GM12878 (cell line): ENCODE results near the gene DAGLA. TPM values are rescaled to one million over a fixed set of nuclear protein-coding genes. Genes with fewer than 3 reads are reported as not detected.

ENCODE experiments used
- ATAC-seq: fragments of 200-7000 bp; cut with Tn5 transposase; 3 replicates; pipeline ENCODE4 v1.9.1; 2020; ENCODE audit warnings: mild to moderate bottlenecking, moderate library complexity
- BruUV-seq: library from RNA; stranded (reverse); fragments of 400-500 nt; replicated peaks from 2 replicates; lab custom pipeline; 2021; lab: Mats Ljungman, UMichigan
- CTCF ChIA-PET: fragments of 300-600 bp; sonication (Branson Sonifier 250); formaldehyde crosslinking; extraction: SDS; loops from one replicate; lab custom pipeline; 2021; ENCODE audit warnings: inconsistent platforms; lab: Yijun Ruan, JAX
- POLR2A ChIA-PET: fragments of 350-600 bp; formaldehyde crosslinking; extraction: SDS; loops from one replicate; lab custom pipeline; 2021; ENCODE audit warnings: inconsistent platforms; lab: Charles Lee
- RAD21 ChIA-PET: fragments of 300-600 bp; sonication (Branson Sonifier 250); formaldehyde crosslinking; loops from one replicate; lab custom pipeline; 2023; ENCODE audit warnings: antibody characterized with exemption; ENCODE audit not compliant: unreplicated experiment; lab: Charles Lee
- SMC1A ChIA-PET: fragments of 300-600 bp; sonication (Branson Sonifier 250); formaldehyde crosslinking; loops from one replicate; lab custom pipeline; 2023; ENCODE audit not compliant: unreplicated experiment, uncharacterized antibody; lab: Charles Lee
- DNase-seq: peaks from one replicate; pipeline ENCODE4 v3.0.0-alpha.2; 2011; ENCODE audit warnings: low read depth, low spot score
- FAIRE-seq: peaks from 3 replicates; lab custom pipeline; 2011; peaks lifted over from hg19 to GRCh38; lab: Jason Lieb, UNC
- H2AFZ ChIP-seq: 2 replicates; pipeline ENCODE4 v1.6.0; 2011; ENCODE audit warnings: low read depth, low read length, control low read depth; ENCODE audit not compliant: control insufficient read depth
- H3K27ac ChIP-seq: 2 replicates; pipeline ENCODE4 v1.5.1; 2011; ENCODE audit warnings: control low read depth; ENCODE audit not compliant: control insufficient read depth, insufficient read depth
- H3K27me3 ChIP-seq, 2 experiments: replicated peaks in 1 of 2; 2 replicates each; pipeline versions ENCODE4 v1.6.0 to v1.6.1; 2011; ENCODE audit warnings: low read length in 1 of 2; ENCODE audit not compliant: control insufficient read depth in 2 of 2, insufficient read depth in 2 of 2
- H3K36me3 ChIP-seq, 2 experiments: 2 replicates each; pipeline ENCODE4 v1.5.1; 2011; ENCODE audit warnings: low read length in 1 of 2; ENCODE audit not compliant: control insufficient read depth in 2 of 2, insufficient read depth in 2 of 2
- H3K4me1 ChIP-seq: 2 replicates; pipeline ENCODE4 v1.6.1; 2011; ENCODE audit warnings: mild to moderate bottlenecking, low read length, moderate library complexity, mixed read lengths; ENCODE audit not compliant: control insufficient read depth, insufficient read depth
- H3K4me2 ChIP-seq: 2 replicates; pipeline ENCODE4 v1.6.0; 2011; ENCODE audit warnings: control low read depth; ENCODE audit not compliant: control insufficient read depth, insufficient read depth
- H3K4me3 ChIP-seq: fragments of 200-600 bp; sonication (generic); 2 replicates; pipeline ENCODE4 v1.5.1; 2016
- H3K79me2 ChIP-seq: 2 replicates; pipeline ENCODE4 v1.6.0; 2011; ENCODE audit warnings: low read length; ENCODE audit not compliant: control insufficient read depth, insufficient read depth
- H3K9ac ChIP-seq: 2 replicates; pipeline ENCODE4 v1.8.0; 2011; ENCODE audit warnings: low read length, control low read depth, mixed read lengths; ENCODE audit not compliant: control insufficient read depth, insufficient read depth
- H3K9me3 ChIP-seq: replicated peaks from 3 replicates; pipeline ENCODE4 v1.5.1; 2011; ENCODE audit warnings: mild to moderate bottlenecking, low read length; ENCODE audit not compliant: control insufficient read depth, insufficient read depth
- H4K20me1 ChIP-seq: 2 replicates; pipeline ENCODE4 v1.6.0; 2011; ENCODE audit not compliant: control insufficient read depth, insufficient read depth
- ATF7 ChIP-seq: fragments of 450-650 bp; IDR thresholded peaks from 2 replicates; pipeline ENCODE4 v1.6.1; 2016; ENCODE audit warnings: low read depth, mild to moderate bottlenecking
- BCL11A ChIP-seq: IDR thresholded peaks from 2 replicates; pipeline ENCODE4 v1.6.1; 2011; ENCODE audit warnings: low read depth, low read length
- BCLAF1 ChIP-seq: fragments of 450-650 bp; IDR thresholded peaks from 2 replicates; pipeline ENCODE4 v1.6.1; 2017; ENCODE audit warnings: antibody characterized with exemption, mild to moderate bottlenecking, moderate library complexity
- CBFB ChIP-seq: IDR thresholded peaks from 2 replicates; pipeline ENCODE4 v1.6.1; 2016; ENCODE audit warnings: antibody characterized with exemption, low read depth
- CUX1 ChIP-seq: IDR thresholded peaks from 2 replicates; pipeline ENCODE4 v1.6.1; 2012; ENCODE audit warnings: improper control_type of control experiment, low read depth, low read length; ENCODE audit not compliant: insufficient replicate concordance
- MYB ChIP-seq: fragments of 150-350 bp; IDR thresholded peaks from 2 replicates; pipeline ENCODE4 v1.6.1; 2014; ENCODE audit warnings: mild to moderate bottlenecking, low read depth, low read length, borderline replicate concordance
- NKRF ChIP-seq: fragments of 450-650 bp; conservative IDR thresholded peaks from 2 replicates; pipeline ENCODE4 v1.6.1; 2017; ENCODE audit warnings: mild to moderate bottlenecking, moderate library complexity
- NR2F1 ChIP-seq: fragments of 450-650 bp; conservative IDR thresholded peaks from 2 replicates; pipeline ENCODE4 v1.6.1; 2017; ENCODE audit warnings: mild to moderate bottlenecking
- RFX5 ChIP-seq: IDR thresholded peaks from 2 replicates; pipeline ENCODE4 v1.6.1; 2011; ENCODE audit warnings: low read depth, low read length, improper control_type of control experiment
- WGBS: methylation state at CpG from one replicate; pipeline ENCODE4 v1.1.6; 2016; ENCODE audit warnings: low lambda C conversion rate; ENCODE audit not compliant: insufficient replicate concordance, insufficient coverage; ENCODE audit errors: missing lambda C conversion rate; 5-methylcytosine and 5-hydroxymethylcytosine counted together
- in situ Hi-C: fragments of 300-500 bp; cut with MboI; formaldehyde crosslinking; loops from 9 replicates; pipeline ENCODE4 v1.14.3; 2018; ENCODE audit warnings: mixed read lengths
- intact Hi-C: fragments of 100-400 bp; cut with micrococcal nuclease; formaldehyde crosslinking; loops from one replicate; pipeline ENCODE4 v1.14.2; 2022; ENCODE audit not compliant: unreplicated experiment
- polyA plus RNA-seq, 11 experiments: library from polyadenylated mRNA; depleted of rRNA in 4 of 11; unstranded in 6 of 11; stranded (reverse) in 5 of 11; fragments of >200 nt; fragmentation: Nextera tagmentation in 4 of 11; fragmentation: Illumina TruSeq in 1 of 11; extraction: Ambion mirVana in 4 of 11; extraction: Trizol in 1 of 11; gene quantifications; 1 replicate in 1 of 11; 2 replicates in 10 of 11; pipeline versions ENCODE4 v1.2.1 to v1.2.3, GENCODE V29; 2011 to 2016; ENCODE audit warnings: inconsistent platforms in 2 of 11, missing spikeins in 2 of 11, low read depth in 1 of 11
- total RNA-seq, 4 experiments: library from RNA; depleted of rRNA in 3 of 4; stranded (reverse); fragments of >200 nt in 3 of 4; fragmentation: Illumina TruSeq in 1 of 4; extraction: Trizol in 1 of 4; gene quantifications; 2 replicates each; pipeline versions ENCODE4 v1.2.1 to v1.2.3, GENCODE V29; 2013 to 2021
- TF ChIP-seq, protein P1 (sequence below): fragments of 450-650 bp; IDR thresholded peaks from 2 replicates; pipeline ENCODE4 v1.6.1; 2018; ENCODE audit warnings: borderline replicate concordance, mild to moderate bottlenecking; ENCODE audit not compliant: partially characterized antibody

DAGLA gene
- total and polyA plus RNA-seq, 10 of the 15 experiments (the other 5 are each of a cell fraction or from before 2014, with no cell fraction given) = 0.05 TPM; not detected in 9

DNA sequence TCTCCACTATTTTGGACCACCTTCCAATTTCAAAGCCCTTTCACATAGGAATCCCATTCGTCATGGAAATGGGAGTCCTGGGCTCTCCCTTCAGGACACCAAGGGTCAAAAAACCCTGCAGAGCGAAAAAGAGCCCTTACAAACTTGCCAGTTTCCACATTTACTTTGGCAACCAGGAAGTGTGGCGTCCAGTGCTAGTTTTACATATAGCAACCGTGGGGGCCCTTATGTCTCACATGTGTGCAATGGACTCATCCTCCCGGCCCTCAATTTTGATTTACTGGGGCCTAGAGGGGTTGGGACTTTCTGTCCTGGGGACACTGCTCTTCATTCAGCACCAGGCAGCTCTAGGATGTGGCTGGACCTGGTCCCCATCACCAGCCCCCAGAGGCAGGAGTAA, 33.7 kb downstream of the DAGLA start (continued):
- TF ChIP-seq CUX1 = no peak
- TF ChIP-seq, protein P1, sequence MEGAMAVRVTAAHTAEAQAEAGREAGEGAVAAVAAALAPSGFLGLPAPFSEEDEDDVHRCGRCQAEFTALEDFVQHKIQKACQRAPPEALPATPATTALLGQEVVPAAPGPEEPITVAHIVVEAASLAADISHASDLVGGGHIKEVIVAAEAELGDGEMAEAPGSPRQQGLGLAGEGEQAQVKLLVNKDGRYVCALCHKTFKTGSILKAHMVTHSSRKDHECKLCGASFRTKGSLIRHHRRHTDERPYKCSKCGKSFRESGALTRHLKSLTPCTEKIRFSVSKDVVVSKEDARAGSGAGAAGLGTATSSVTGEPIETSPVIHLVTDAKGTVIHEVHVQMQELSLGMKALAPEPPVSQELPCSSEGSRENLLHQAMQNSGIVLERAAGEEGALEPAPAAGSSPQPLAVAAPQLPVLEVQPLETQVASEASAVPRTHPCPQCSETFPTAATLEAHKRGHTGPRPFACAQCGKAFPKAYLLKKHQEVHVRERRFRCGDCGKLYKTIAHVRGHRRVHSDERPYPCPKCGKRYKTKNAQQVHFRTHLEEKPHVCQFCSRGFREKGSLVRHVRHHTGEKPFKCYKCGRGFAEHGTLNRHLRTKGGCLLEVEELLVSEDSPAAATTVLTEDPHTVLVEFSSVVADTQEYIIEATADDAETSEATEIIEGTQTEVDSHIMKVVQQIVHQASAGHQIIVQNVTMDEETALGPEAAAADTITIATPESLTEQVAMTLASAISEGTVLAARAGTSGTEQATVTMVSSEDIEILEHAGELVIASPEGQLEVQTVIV = no peak
- no peak for TF ChIP-seq NR2F1

DNA sequence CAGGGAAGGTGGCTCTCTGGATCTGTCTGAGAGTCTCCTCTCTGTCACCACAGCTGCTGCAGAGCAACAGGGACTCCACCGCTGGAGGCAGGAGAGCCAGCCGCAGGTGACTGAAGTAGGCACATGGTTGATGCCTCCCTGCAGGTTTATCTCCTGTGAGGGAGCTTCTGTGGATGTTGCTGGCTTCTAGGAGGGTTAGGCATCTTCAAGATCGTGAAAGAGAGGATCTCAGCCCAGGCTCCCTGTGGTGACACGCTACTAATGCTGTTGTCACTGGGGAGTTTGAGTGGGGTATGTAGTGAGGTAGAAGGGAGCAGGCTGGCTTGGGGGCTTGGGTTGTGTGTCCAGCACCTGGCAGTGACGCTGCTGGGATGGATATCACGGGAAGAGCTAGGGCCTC, 34.1 kb downstream of the DAGLA start:
- POLR2A ChIA-PET = interaction anchor here (0.6 kb wide), 1 partner anchor 15 kb away, joined by 6 read pairs; no protein-coding TSS in a partner anchor
- no peak for TF ChIP-seq MYB
- no peak for TF ChIP-seq NKRF
- no peak for TF ChIP-seq CBFB
- TF ChIP-seq ATF7 = no peak
- no peak for TF ChIP-seq BCL11A
- TF ChIP-seq RFX5 = no peak
- no peak for TF ChIP-seq BCLAF1

More for the DNA sequence above, 34.1 kb downstream of the DAGLA start:
- no TSS peak for BruUV-seq
- Histone ChIP-seq H3K27me3 (peaks cover 2 to 3% of the 10 kb centered on the region in 2 experiments; a peak in 3 of 4 replicates), H3K9ac (no peak overlapping the region), H3K36me3 (no peaks in the 10 kb centered on the region), H3K4me2 (no peak overlapping the region), H4K20me1 (no peaks in the 10 kb centered on the region), H3K4me1 (no peaks in the 10 kb centered on the region), H3K4me3 (no peak overlapping the region), H3K9me3 (no peaks in the 10 kb centered on the region), H2AFZ (no peak overlapping the region), H3K27ac (no peak overlapping the region), H3K79me2 (no peaks in the 10 kb centered on the region)
- intact Hi-C loops (no loop called here), in situ Hi-C loops (no loop called here)
- DNase-seq (no peak), ATAC-seq (no peak), FAIRE-seq (no peak)
- 23% methylated on average over 6 of the region's 6 CpGs for WGBS
- ChIA-PET SMC1A (no interaction called here), CTCF (no interaction called here), RAD21 (no interaction called here)
